Activated CD8-positive, alpha-beta memory T cell treated with anti-CD3 and anti-CD28 coated beads, Interleukin-2, amount 50 U/mL, for 24 hours (primary cell): ENCODE measurements around the gene MPST.
A peak's percentile ranks its signal among the peaks of the same experiment; 100 is the strongest.
"Not testable (repeated sequence)": the region's sequence is repeated elsewhere in the genome, so short reads cannot be mapped to it uniquely, and the experiment has no call there.

Experiments used
- DNase-seq: peaks from one replicate; pipeline ENCODE4 v3.0.0-alpha.2; 2020; ENCODE audit errors: extremely low read depth

MPST gene

DNA sequence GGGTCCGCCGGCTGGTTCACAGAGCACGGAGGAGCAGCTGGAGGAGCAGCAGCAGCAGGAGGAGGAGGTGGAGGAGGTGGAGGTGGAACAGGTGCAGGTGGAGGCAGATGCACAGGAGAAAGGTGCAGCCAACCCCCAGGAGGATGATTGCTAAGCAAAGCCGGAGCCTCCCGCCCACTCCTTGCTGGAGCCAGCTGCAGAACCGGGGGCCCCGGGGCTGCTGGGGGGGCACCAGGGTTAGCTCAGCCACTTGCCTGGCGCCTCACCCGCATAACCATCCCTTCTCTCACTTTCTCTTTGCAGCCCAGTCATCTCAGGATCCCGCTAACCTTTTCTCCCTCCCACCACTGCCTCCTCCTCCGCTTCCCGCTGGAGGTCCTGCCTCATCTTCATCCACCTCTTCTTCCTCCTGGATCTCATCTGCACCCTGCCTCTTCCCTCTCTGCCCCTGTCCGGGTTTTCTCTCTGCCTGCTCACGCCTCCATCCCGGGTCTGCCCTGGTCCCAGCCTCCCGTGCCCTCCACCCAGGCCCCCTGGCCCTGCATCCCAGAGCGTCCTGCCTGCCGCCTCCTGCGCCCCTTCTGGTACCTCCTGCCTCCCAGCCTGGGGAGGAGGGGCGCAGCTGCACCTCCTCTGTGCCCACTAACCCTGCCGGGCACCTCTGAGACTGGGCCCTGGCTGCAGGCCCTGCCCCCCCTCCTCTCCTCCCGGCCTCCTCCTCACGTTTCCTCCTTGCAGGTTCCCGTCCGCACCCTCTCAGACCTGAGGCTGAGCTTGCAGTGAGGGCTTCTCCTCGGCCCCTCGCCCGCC lies 41.5 kb downstream of the MPST start:
- no peak for DNase-seq

DNA sequence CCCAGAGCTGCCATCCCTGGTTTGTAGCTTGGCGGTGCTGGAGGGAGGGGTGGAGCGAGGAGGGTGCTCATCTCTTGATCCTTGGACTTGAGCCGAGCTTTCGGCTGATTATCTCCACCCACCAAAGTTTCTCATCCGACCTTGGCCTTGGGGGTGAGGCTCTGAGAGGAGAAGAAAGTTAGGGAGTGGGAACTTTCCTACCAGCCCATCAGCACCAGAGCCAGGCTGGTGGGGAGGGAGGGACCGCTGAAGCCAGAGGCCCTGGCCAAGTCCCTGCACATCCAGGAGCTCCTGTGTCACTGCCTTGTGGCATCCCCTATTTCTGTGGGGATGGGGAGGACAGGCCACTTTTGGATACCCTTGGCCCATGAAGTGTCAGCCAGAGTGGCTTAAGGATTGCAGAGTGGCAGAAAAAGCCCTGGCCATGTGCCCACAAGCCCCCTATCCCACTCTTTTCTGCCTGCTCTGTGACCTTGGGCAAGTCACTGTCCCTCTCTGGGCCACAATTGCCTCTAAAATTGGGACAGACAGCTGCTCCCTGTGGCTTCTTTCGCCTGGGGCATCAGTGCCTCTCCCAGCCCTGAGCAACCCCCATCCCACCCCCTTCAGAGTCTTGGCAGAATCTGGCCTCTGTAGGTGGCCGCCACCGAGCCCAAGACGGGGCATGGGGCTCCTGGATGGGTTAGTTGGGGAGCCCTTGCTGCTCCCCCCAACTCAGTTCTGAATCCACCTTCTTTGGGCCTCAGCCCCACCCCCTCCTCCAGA lies 42.3 kb downstream of the MPST start:
- DNase-seq: no peak

DNA sequence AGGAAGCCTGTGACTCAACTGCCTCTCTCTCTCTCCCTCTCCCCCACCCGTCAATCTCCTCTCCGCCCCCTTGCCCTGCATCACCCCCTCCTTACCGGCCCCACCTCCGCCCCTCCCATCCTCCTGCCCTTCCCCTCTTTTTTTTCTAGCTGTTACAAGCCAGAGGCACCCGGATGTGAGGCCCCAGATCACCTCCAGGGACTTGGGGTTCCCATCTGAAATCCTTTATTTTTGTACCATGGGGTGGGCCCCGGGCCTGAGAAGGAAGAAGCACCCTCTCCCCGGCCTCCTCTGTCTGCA lies 42.8 kb downstream of the MPST start:
- no peak for DNase-seq

DNA sequence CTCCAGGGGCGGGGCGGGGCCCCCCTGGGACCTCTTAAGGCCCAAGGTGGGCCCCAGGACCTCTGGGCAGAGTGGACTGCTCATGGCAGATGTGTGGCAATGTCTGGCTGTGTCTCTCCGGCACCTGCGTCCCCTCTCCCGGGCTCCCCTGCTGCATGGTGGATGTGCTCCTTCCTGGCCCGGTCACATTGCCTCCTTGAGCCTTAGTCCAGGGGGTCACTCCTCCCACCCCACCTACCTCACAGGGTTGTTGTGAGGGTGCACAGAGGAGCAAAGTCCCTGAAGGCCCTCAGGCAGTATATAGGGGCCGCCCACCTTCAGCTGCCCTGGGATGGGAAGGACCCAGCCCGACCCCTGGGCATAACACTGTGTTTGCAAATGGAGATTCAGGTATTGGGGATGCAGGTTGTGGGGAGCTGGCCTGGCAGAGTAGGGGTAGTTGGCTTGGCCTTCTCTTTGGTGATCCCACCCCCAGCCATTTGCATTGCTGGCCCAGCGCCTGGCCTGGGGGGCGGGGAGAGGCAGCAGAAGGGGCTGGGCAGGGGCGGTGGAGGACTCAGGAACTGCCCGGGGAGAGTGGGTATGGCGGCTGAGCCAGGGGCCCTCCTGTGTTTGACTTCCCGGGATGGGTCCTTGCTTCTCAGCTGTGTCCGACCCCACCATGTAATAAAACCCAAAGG lies 43.3 kb downstream of the MPST start:
- no peak for DNase-seq

DNA sequence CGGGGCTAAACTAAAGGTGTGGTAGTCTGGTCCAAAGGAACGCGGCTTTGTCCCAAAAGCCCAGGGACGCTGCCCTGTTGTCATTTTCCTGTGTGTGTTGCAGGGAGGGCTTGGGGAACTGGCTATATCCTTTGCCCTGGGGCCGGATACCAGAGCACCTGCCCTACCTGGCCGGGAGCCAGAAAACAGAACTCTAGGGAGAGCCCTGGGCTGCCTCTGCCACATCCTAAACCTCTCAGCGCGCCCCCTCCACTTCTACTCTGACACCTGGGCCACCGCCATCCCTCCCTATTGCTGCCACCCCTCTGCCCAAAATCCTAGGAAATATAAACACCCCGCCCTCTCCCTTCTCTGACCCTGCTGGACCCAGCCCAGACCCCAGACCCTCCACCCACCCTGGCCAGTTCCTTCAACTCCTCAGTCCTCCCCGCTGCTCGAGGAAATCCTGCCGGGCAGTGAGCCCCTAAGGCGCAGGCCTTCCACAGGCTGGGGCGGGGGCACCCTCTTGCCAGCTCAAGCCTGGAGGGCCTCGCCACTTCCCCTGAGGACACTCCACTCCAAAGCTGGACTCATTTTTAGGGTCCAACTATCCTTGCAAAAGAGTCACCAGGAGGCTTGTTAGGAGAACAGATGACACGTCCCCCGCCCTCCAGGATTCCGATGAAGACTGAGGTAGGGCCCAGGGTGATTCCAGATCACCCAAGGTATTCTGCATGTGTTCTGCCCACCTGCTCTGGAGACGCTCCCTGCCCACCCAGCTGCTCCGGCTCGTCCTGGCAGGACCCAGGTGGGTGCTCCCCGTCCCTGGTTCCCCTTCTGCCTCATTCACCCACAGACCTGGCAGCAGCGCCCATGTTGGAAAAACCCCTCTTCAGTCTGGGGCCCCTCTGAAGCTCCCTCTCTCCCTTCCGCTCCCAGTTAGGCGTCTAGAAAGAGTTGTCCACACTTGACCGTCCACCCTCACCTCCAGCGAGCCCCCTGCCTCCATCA lies 44.2 kb downstream of the MPST start:
- DNase-seq: no peak

DNA sequence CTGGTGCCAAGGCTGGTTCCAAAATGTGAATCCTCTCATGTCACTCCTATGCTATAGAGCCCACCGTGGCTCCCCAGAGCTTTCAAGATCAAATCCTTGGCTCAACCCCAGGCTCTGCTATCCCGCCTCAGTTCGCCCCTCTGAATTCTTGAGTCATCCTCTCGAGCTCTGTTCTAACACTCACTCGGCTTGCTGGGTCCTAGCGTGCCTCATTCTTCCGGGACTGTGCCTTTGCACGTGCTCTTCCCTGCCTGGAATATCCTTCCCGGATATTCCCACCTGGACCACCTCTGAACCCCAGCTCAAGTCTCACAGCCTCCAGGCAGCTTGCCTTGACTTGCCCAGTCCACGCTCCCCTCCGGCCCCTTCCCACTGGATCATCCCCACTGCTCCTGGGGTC lies 45.0 kb downstream of the MPST start:
- no peak for DNase-seq

DNA sequence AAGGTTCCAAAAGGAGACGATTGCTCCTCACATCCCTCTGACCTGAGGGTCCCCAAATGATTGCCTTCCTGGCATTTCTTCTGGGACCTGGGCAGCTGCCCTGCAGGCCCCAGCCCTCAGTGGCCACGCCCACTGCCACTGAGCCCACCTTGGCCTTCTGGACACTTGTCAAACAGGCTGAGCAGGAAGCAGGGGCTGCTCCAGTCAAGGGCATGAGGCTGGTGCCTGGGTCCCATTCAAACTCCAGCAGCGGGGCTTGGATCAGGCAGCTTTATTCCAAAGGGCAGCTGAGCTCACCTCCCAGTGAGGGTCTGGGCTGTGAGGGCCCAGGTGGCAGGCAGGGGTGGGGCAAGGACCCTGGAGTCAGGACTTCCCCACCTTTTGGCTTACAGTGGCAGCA lies 45.6 kb downstream of the MPST start:
- DNase-seq: no peak

DNA sequence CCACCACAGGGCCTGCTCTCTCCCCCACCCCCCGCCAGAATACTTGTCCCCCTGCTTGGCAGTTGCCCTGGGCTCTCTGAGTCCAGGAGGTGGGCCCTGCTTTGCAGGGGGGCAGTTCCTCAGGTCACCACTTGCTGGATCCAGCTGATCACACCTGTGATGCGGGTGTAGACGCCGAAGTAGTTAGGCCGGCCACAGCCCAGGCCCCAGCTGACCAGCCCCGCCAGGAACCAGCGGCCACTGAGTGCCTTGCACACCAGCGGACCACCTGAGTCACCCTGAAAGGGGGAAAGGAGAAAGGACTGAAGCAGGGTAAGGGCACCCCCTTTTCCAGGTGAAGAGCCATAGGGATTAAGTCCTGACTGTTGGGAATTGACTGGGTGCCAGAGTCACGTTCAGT lies 46.4 kb downstream of the MPST start:
- no peak for DNase-seq

DNA sequence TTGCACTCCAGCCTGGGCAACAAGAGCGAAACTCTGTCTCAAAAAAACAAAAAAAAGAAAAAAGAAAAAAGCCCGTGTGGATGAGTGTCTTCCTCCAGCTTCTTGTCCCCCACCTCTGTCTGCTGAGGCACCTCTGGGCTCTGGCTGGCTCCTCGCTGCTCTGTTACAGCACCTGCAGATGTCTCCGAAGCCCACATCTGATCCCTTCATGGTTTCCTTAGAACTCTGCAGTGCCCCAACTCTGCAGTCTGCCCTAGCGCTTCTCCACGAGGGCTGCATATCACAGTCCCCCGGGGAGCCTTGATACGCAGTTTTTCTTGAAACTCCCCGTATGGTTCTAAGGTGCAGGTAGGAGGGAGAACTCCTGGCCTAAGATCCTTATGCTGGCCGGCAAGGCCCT lies 47.9 kb downstream of the MPST start:
- no peak for DNase-seq

DNA sequence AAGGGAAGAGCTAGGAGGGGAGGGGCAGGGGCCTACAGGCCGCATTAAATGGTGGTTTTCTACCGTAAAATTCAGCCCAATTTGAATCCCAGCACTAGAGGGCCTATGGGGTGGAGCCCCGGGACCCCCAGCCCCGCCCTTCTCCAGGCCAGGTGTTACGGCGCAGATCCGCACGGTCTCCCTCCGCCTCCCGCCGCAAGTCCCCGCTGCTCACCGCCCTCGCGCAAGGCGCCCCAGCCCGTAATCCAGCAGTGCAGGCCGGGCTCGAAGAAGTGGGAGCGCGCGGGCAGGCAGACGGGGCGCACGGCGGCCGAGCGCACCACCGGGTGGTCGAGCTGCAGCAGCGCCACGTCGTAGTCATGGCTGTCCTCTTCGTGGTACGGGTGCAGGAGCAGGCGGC lies 49.3 kb downstream of the MPST start:
- no peak for DNase-seq

DNA sequence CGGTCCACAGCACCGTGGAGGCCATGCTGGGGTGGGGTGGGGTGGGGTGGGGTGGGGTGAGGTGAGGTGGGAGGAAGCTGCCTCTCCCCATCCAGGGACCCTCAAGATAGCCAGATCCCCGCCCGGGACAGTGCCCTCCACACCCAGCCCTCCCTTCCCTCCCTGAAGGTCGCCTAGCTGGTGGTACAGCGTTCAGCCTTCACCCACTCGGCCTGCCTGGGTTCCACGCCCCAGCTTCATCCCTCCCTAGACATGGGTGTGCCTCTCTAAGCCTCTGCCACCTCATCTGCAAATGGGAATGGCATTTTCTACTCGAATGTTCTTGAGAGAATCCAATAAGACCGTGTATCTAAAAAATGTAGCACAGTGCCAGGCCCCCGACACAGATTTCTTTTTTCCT lies 49.8 kb downstream of the MPST start:
- DNase-seq: no peak

DNA sequence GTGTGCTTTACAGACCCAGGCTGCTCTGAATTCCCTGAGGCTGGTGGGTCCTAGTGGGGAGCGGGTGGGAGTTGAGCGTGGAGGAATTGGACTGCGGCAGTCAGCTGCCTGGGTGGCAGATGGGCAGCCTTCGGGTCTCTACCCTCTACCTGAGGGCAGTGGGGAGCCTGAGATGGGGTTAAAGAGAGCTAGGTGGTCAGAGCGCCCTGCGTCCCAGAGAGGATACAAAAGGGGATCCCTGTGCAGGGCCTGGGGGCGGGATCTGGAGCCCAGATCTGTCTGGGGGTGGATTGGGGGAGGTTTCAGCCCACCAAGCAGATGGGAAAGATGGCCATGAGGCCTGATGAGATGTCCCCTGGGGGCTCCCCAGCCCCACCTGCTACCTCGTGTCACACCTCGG lies 50.2 kb downstream of the MPST start:
- no peak for DNase-seq

DNA sequence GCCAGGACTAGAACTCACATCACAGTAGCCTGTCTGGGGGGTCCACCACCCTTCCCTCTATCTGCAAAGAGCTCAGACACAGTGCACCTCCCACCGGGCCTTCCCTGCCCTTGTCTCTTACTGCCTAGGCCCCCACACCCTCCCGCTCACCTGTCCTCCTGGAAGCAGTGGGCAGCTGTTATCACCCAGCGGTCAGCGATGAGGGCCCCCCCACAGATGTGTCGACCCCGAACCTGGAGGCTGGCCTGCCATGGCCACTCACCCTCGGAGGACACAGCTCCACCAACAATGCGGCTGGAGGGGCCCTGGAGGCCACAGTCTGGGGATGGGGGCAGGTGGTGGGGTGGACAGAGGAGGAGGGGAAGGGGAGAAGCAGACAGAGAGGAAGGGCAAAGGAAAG lies 50.8 kb downstream of the MPST start:
- DNase-seq: no peak

DNA sequence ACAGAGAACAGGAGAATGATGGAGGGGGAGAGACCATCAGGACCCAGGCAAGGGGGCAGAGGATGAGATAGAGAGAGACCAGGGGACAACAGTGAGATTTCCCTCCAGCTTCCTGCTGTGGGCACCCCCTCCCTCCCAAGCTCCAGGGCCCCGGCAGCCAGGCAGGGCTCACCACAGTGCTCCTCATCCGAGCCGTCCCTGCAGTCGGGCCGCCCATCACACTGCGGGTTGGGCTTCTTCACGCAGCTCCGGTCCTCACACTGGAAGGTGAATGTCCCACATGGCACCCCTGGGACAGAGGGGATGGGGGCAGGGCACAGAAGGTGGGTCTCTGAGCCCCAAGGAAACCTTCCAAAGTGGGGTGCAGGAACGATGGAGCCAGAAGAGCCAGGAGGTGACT lies 51.2 kb downstream of the MPST start:
- no peak for DNase-seq

DNA sequence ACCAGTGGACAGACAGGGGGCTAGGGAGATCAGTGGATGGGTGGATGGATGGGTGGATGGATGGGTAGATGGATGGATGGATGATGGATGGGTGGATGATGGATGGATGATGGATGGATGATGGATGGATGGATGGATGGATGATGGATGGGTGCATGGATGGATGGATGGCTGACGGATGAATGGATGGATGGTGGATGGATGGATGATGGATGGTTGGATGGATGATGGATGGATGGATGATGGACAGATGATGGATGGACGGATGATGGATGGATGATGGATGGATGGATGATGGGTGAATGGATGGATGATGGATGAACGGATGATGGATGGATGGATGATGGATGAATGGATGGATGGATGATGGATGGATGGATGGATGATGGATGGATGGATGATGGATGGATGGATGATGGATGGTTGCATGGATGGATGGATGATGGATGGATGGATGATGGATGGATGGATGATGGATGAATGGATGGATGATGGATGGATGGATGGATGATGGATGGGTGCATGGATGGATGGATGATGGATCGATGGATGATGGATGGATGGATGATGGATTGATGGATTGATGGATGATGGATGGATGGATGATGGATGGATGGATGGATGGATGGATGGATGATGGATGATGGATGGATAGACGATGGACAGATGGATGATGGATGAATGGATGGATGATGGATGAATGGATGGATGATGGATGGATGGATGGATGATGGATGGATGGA lies 52.5 kb downstream of the MPST start:
- not testable (repeated sequence) for DNase-seq

DNA sequence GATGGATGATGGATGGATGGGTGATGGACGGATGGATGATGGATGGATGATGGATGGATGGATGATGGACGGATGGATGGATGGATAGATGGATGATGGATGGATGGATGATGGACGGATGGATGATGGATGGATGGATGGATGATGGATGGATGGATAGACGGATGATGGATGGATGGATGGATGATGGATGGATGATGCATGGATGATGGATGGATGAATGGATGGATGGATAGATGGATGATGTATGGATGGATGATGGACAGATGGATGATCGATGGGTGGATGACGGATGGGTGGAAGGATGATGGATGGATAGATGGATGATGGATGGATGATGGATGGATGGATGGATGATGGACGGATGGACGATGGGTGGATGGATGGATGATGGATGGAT lies 53.1 kb downstream of the MPST start:
- DNase-seq: no peak

DNA sequence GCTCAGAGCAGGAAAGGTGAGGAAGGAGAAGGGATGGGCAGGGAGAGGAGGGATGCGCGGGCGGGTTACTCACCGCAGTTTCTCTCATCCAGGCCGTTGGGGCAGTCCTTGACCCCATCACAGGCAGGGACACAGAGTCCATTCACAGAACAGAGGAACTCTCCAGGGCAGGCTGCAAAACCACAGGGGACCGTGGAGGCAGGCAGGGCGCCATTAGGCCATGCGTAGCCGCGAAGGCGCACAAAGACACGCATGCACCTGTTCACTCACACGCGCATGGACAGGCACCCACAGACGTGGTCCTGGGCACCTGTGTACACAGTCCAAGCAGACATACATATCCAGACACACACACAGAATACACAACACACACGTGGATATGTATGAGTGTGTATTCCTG lies 55.0 kb downstream of the MPST start:
- no peak for DNase-seq

DNA sequence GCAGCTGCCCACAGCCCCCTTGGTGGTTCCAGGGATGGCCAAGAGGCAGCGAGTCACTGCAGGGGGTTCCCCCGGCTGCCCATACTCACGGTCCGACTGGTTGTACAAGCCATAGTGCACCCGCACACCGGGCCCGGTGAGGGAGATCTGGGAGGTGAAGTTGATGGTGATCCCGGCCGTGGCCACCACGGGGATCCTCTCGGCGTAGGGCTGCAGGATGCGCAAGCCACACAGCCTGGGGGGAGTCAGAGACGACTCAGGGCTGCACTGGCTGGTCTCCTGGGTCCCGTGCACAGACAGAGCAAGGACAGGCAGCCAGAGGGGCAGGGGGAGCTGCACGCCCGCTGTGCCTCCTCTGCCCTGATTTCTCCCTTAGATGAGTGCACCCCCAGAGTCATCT lies 55.5 kb downstream of the MPST start:
- no peak for DNase-seq

DNA sequence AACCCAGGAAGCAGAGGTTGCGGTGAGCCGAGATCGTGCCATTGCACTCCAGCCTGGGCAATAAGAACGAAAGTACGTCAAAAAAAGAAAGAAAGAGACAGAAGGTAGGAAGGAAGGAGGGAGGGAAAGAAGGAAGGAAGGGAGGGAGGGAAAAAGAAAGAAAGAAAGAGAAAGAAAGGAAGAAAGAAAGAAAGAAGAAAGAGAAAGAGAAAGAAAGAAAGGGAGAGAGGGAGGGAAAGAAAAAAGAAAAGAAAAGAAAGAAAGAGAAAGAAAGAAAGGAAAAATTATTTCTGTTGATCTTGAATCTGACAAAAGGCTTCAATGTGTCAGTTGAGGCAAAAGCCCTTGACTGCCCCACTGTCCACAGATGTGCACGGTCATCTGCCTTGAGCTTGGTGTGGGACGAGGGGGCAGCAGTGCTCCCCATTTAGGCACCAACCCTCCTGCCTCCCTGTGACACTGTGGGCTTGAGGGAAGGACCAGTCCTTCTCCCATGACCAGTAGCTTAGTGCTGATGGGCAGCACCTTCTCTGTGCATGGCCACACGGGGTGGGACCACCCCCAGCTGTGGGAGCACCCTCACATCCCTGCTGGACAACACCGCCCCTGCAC lies 56.4 kb downstream of the MPST start:
- DNase-seq: no peak

DNA sequence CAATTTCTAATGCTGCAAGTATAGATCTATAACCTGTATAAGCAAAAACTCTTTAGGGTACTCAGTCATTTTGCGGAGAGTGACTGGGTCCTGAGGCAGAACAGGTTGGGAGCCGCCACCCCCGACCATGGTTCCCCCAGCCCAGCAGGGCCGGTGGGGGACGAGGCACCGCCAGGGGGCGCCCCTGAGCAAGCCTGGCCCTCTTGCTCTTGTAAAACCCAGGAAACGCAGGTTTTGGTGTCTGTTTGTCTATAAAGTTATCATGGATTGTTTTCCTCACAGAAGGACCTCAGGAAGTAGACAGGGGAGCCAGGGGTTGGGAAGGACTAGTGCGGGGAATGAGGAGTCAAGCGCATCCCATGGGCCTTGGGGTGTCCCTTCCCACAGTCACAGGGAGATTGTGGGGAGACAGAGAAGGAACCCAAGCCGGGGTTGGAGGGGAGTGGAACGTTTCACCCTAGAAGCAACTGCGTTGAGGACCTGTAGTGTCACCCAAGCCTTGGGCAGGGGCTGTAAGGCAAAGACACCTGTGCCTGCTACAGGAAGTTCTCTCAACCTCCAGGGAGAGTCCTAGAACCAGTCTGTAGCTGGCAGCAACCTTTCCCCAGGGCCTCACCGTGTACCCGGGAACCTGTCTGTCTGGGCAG lies 58.4 kb downstream of the MPST start:
- peak; percentile 60 for DNase-seq
